Neural crest cell (in vitro differentiated cells): ENCODE measurements around the gene AGPAT3. TPM values are rescaled to one million over a fixed set of nuclear protein-coding genes. Genes with fewer than 3 reads are reported as not detected.
"Not testable (repeated sequence)": the region's sequence is repeated elsewhere in the genome, so short reads cannot be mapped to it uniquely, and the experiment has no call there.

Experiments used
- DNase-seq: peaks from one replicate; pipeline ENCODE4 v3.0.0; 2021; ENCODE audit warnings: low read depth, mixed read lengths, low spot score
- H3K27ac Mint-ChIP-seq: one replicate; pipeline ENCODE4 v1.8.0; 2021; ENCODE audit warnings: mild to moderate bottlenecking, mixed read lengths; ENCODE audit not compliant: unreplicated experiment
- H3K27me3 Mint-ChIP-seq: 2 replicates; pipeline ENCODE4 v1.8.0; 2021; ENCODE audit warnings: low read depth, mild to moderate bottlenecking, mixed read lengths
- H3K36me3 Mint-ChIP-seq: 2 replicates; pipeline ENCODE4 v1.8.0; 2021; ENCODE audit warnings: low read depth, mild to moderate bottlenecking, mixed read lengths
- H3K4me1 Mint-ChIP-seq: 2 replicates; pipeline ENCODE4 v1.8.0; 2021; ENCODE audit warnings: mixed read lengths
- H3K4me3 Mint-ChIP-seq: one replicate; pipeline ENCODE4 v1.8.0; 2021; ENCODE audit warnings: mild to moderate bottlenecking, mixed read lengths
- H3K9me3 Mint-ChIP-seq: 2 replicates; pipeline ENCODE4 v1.8.0; 2021; ENCODE audit warnings: mixed read lengths
- CTCF ChIP-seq: fragments of 200-600 bp; sonication (generic); conservative IDR thresholded peaks from 2 replicates; pipeline ENCODE4 v1.5.0; 2021; ENCODE audit warnings: antibody characterized with exemption, mild to moderate bottlenecking
- total RNA-seq: library from RNA; stranded (reverse); gene quantifications from 2 replicates; pipeline ENCODE4 v1.2.1, GENCODE V29; 2021

AGPAT3 gene
- total RNA-seq, 1 donor from 2014 or later: 37.3 TPM

DNA sequence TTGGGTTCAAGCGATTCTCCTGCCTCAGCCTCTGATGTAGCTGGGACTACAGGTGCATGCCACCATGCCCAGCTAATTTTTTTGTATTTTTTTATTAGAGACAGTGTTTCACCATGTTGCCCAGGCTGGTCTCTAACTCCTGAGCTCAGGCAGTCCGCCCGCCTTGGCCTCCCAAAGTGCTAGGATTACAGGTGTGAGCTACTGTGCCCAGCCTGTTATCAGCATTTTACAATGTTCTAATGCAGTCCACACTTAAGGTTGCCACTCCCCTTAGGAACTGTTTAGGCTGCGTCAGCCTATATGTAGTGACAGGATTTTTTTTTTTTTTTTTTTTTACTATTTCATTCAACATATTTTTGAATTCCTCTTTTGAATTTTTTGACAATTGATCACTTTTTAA, 30.2 kb downstream of the AGPAT3 start:
- Mint-ChIP-seq H3K27ac (no peak overlapping the region), H3K27me3 (no peaks in the 10 kb centered on the region), H3K4me3 (no peak overlapping the region), H3K36me3 (peaks cover 26% of the 10 kb centered on the region), H3K4me1 (peaks cover 4% of the 10 kb centered on the region), H3K9me3 (peaks cover 11% of the 10 kb centered on the region)
- no peak for TF ChIP-seq CTCF
- DNase-seq: no peak

- H3K4me1 Mint-ChIP-seq, H3K27ac Mint-ChIP-seq, H3K27me3 Mint-ChIP-seq, H3K4me3 Mint-ChIP-seq, H3K9me3 Mint-ChIP-seq, DNase-seq: not testable (repeated sequence)
- H3K36me3 Mint-ChIP-seq: peaks cover 20% of the 10 kb centered on the region
Observed at GRCh38 chr21:43896696-43897299, 31.8 kb downstream of the AGPAT3 start.

DNA sequence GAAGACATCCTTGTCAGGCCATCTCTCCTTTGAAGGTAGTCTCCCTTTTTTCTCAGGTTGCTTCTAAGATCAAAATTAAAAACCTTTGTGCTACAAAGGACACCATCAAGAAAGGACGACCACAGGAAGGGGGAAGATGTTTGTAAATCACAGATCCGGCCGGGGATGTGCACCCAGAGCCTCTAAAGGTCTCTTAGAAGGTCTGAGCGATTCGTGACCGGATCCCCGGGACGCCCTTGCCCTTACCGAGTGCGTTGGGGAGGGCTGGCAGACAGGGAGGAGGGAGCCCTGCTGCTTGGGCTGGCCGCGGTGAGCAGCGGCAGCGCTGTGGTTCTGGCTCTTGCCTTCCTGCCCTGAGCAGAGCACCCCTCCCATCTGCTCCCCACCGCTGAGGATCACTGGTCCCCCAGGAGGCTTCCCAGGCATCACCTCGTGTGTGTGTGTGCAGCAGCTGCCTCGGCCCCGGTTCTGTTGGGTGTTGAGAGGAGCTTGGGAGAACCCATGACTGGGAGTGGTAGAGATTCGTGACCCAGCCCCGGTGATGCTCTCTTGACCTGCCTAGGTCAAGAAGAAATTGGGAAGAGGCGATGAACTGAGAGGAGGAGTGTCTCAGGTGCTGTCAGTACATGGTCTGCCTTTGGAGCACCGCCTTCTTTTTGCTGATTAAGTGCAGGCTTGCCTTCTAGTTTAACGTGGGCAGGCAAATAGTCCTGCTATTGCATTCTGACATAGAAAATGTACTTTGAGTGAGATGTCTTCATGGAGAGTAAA, 34.5 kb downstream of the AGPAT3 start:
- TF ChIP-seq CTCF: no peak
- Mint-ChIP-seq H3K27ac (no peak overlapping the region), H3K36me3 (peaks cover 9% of the 10 kb centered on the region), H3K9me3 (peaks cover 6% of the 10 kb centered on the region), H3K27me3 (no peaks in the 10 kb centered on the region), H3K4me1 (peaks cover 20% of the 10 kb centered on the region), H3K4me3 (no peak overlapping the region)
- no peak for DNase-seq

DNA sequence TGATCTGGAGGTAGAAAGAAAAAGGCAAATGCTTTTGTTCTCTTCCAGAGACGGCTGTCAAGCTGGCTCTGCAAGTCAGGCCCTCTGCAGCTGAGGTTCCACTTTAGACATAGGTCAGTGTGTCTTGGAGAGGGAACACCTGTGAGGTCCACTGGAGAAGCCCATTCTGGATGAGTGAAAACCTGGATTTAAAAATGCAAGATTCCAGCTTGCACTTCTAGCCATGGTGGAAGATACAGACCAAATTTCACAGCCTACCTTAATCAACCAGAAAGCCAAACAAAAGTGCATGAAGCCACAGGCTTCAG, 35.0 kb downstream of the AGPAT3 start:
- H3K27me3 Mint-ChIP-seq: no peaks in the 10 kb centered on the region
- H3K27ac Mint-ChIP-seq: no peak overlapping the region
- peaks cover 24% of the 10 kb centered on the region for H3K4me1 Mint-ChIP-seq
- peaks cover 6% of the 10 kb centered on the region for H3K9me3 Mint-ChIP-seq
- TF ChIP-seq CTCF: no peak
- H3K36me3 Mint-ChIP-seq: peaks cover 9% of the 10 kb centered on the region
- no peak overlapping the region for H3K4me3 Mint-ChIP-seq
- DNase-seq: no peak

GRCh38 chr21:43900690-43901089, 35.7 kb downstream of the AGPAT3 start:
- H3K27ac Mint-ChIP-seq: no peak overlapping the region
- TF ChIP-seq CTCF: no peak
- peaks cover 6% of the 10 kb centered on the region for H3K9me3 Mint-ChIP-seq
- H3K27me3 Mint-ChIP-seq: no peaks in the 10 kb centered on the region
- DNase-seq: no peak
- H3K4me1 Mint-ChIP-seq: peaks cover 26% of the 10 kb centered on the region
- peaks cover 11% of the 10 kb centered on the region for H3K36me3 Mint-ChIP-seq
- H3K4me3 Mint-ChIP-seq: no peak overlapping the region

GRCh38 chr21:43902441-43902840, 37.4 kb downstream of the AGPAT3 start:
- Mint-ChIP-seq H3K27ac (no peak overlapping the region), H3K4me3 (peak overlapping the region; percentile 36), H3K36me3 (peaks cover 14% of the 10 kb centered on the region), H3K4me1 (peaks cover 30% of the 10 kb centered on the region), H3K27me3 (no peaks in the 10 kb centered on the region), H3K9me3 (peaks cover 6% of the 10 kb centered on the region)
- no peak for DNase-seq
- TF ChIP-seq CTCF: no peak
